Fibroblast of pulmonary artery (primary cell): Measurements from ENCODE around the gene CISD1.
A peak's percentile ranks its signal among the peaks of the same experiment; 100 is the strongest.

Source experiments
- DNase-seq: peaks from one replicate; pipeline ENCODE4 v3.0.0-alpha.2; 2010; ENCODE audit warnings: low read depth
- H3K4me3 ChIP-seq: replicated peaks from 2 replicates; pipeline ENCODE4 v1.5.1; 2011; ENCODE audit warnings: low read depth, mild to moderate bottlenecking, control low read depth, low read length, moderate library complexity
- TF ChIP-seq, protein P1 (sequence below): IDR thresholded peaks from 2 replicates; pipeline ENCODE4 v1.5.1; 2011; ENCODE audit warnings: mild to moderate bottlenecking, control low read depth, low read length, inconsistent platforms; ENCODE audit errors: missing control alignments

Gene CISD1

DNA sequence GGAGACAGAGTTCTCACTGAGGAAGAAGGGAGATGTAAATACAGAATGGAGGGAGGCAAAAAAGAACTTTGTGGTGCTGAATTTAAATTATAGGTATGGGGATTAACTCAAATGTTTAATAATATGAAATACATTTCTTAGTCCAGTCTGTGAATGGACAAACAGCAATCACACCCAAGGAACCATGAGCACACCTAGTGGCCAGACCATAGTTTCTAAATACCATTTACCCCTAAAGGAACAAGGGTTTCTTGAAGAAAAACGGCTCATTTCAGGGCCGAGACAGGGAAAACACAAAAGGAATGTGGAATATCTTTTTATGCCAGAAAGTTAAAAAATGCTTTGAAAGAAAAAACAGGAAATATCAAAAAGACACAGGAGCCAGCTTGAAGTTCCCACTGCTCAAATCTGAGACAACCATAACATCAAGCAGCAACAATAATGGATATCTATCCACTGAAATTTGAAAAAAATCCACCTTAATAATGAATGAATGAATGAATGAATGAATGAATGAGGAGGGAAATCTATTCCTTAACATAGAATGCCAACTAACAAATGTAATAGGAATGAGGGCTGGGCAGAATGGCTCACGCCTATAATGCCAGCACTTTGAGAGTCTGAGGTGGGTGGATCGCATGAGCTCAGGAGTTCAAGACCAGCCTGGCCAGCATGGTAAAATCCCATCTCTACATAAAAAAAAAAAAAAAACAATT, 9.8 kb upstream of the CISD1 start:
- no peak for DNase-seq
- TF ChIP-seq, protein P1, sequence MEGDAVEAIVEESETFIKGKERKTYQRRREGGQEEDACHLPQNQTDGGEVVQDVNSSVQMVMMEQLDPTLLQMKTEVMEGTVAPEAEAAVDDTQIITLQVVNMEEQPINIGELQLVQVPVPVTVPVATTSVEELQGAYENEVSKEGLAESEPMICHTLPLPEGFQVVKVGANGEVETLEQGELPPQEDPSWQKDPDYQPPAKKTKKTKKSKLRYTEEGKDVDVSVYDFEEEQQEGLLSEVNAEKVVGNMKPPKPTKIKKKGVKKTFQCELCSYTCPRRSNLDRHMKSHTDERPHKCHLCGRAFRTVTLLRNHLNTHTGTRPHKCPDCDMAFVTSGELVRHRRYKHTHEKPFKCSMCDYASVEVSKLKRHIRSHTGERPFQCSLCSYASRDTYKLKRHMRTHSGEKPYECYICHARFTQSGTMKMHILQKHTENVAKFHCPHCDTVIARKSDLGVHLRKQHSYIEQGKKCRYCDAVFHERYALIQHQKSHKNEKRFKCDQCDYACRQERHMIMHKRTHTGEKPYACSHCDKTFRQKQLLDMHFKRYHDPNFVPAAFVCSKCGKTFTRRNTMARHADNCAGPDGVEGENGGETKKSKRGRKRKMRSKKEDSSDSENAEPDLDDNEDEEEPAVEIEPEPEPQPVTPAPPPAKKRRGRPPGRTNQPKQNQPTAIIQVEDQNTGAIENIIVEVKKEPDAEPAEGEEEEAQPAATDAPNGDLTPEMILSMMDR = peak; percentile 23
- no peak overlapping the region for H3K4me3 ChIP-seq

DNA sequence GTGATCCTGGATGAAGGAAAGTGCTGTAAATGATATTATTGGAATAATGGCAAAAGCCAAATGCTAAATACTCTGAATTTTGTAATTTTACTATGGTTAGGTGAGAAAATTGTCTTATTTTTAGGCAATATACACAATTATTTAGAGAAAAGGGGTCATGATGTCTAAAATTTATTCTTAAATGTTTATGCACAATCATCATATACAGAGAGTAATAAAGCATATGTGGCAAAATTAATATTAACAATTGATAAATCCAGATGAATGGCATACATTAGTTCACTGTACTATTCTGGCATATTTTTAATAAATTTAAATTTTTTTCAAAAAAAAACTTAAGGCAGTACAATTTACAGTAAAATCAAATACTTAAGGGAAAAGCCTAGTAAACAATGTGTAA, 8.6 kb upstream of the CISD1 start:
- H3K4me3 ChIP-seq = no peak overlapping the region
- TF ChIP-seq, protein P1 = no peak
- no peak for DNase-seq

DNA sequence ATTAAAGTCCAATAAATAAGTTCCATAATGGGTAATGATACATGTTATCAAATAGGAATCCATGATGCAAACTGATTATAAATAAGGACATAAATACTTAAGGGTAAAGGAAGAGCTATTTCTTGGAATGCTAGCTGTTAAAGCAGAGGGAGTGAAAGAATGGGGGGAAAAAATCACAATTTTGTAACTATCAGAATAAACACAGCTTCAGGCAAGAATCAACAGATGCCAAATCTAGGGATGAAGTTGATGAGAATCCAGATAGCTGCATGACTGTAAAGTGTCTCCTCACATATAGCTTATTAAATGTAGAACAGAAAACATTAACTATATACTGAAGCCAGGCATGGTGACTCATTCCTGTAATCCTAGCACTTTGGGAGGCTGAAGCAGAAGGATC, 6.2 kb upstream of the CISD1 start:
- TF ChIP-seq, protein P1 = no peak
- no peak for DNase-seq
- no peak overlapping the region for H3K4me3 ChIP-seq

DNA sequence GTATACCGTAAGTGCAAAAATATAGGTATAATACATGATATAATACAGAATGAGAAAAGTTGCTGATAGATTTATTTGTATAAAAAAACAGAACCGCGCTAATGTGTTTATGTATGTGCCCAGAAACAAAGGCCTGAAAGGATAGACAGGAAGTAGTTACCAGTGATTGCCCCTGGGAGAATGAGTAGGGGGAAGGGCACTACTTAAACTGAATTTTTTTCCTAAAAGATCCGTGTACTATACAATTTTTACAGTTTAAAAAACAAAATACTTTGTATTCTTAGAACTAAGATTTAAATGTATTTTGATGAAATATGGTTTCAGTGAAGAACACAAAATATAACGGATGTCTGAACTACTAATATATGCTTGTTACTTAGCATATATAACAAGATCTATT, 4.2 kb upstream of the CISD1 start:
- no peak for DNase-seq
- peak overlapping the region; percentile 83 for H3K4me3 ChIP-seq
- TF ChIP-seq, protein P1 = no peak

DNA sequence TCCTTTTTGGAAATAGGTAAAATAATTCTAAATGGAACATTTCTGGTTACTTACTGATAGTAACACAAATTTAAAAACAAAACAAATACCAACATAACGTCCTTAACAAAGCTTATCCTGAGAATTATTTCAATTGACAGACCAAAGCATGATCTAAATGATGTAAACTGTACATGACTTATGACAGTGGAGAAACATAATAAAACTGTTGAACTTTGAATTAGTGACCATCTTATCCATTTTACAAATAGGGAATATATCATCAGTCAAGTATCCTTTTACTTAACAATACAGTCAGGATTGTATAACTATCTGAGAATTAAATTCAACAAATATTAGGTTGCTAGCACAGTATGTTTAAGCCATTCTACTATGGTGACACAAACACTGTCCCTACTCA, 3.7 kb upstream of the CISD1 start:
- DNase-seq = no peak
- TF ChIP-seq, protein P1 = no peak
- H3K4me3 ChIP-seq = peak overlapping the region; percentile 83

DNA sequence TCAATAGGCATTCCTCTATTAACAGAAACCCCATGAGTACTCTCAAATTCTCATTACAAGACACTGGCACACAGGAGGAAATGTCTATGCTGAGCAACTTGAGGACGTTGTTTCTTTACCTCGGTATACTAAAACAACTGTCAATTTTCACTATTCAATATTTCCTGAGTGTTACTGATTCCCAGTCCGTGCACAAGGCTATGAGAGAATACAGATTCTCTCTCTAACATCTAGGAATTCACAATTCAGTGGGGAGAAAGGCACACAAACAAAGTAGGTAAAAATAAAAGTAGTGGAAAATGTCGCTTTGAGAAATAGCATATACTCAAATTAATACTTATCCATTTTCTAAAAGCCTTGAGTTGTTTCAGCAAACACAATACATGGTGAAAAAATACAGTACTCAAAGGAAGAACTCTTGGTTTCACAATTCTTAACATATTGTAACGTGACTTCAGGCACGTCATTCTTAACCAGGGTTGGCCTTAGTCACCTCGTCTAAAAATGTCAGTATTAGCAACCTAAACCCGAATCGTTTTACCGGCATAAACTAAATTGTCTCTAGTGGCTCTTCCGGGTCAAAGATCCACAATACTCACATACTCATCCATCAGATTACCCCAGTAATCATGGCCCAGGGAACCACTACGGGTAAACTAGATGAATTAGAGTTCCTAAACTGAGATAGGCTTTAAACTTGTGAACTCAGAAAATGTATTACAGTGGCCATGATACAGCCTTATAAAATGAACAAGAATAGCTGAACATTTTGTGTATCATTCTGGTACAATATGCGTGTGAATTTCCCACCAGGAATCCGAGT, 2.7 kb upstream of the CISD1 start:
- peak; percentile 73 for DNase-seq
- peak overlapping the region; percentile 83 for H3K4me3 ChIP-seq
- TF ChIP-seq, protein P1 = no peak
